Osteoblast (primary cell): ENCODE measurements around the gene PAPSS1. TPM values are rescaled to one million over a fixed set of nuclear protein-coding genes. Genes with fewer than 3 reads are reported as not detected.

Source experiments
- DNase-seq: peaks from one replicate; pipeline ENCODE4 v3.0.0; 2011; ENCODE audit warnings: low spot score, mixed read lengths; ENCODE audit not compliant: insufficient read length; ENCODE audit errors: missing footprints
- H2AFZ ChIP-seq: 2 replicates; pipeline ENCODE4 v1.6.0; 2011; ENCODE audit warnings: mild to moderate bottlenecking, low read length
- H3K27ac ChIP-seq: 2 replicates; pipeline ENCODE4 v1.5.1; 2011; ENCODE audit warnings: mild to moderate bottlenecking, low read depth, low read length, moderate library complexity
- H3K27me3 ChIP-seq: 2 replicates; pipeline ENCODE4 v1.6.0; 2012; ENCODE audit warnings: mild to moderate bottlenecking, control low read depth, inconsistent platforms, low read length, moderate library complexity; ENCODE audit not compliant: insufficient read depth
- H3K36me3 ChIP-seq: 2 replicates; pipeline ENCODE4 v1.5.1; 2011; ENCODE audit warnings: mild to moderate bottlenecking, low read length, control low read depth, moderate library complexity; ENCODE audit not compliant: insufficient read depth
- H3K4me1 ChIP-seq: 2 replicates; pipeline ENCODE4 v1.5.1; 2011; ENCODE audit warnings: mild to moderate bottlenecking, low read length, control low read depth, moderate library complexity; ENCODE audit not compliant: insufficient read depth
- H3K4me2 ChIP-seq: 2 replicates; pipeline ENCODE4 v1.6.0; 2011; ENCODE audit warnings: mild to moderate bottlenecking, low read length; ENCODE audit not compliant: insufficient read depth
- H3K4me3 ChIP-seq: fragments of 200-600 bp; sonication (generic); 3 replicates; pipeline ENCODE4 v1.5.1; 2012; ENCODE audit warnings: mild to moderate bottlenecking, low read length, inconsistent platforms; ENCODE audit not compliant: insufficient read depth
- H3K79me2 ChIP-seq: 2 replicates; pipeline ENCODE4 v1.6.0; 2012; ENCODE audit warnings: mild to moderate bottlenecking, low read length, control low read depth, inconsistent platforms; ENCODE audit not compliant: insufficient read depth
- H3K9me3 ChIP-seq: 2 replicates; pipeline ENCODE4 v1.5.1; 2011; ENCODE audit warnings: low read depth, low read length, control low read depth
- H4K20me1 ChIP-seq: 2 replicates; pipeline ENCODE4 v1.6.0; 2012; ENCODE audit warnings: mild to moderate bottlenecking, low read length, control low read depth; ENCODE audit not compliant: insufficient read depth
- total RNA-seq: library from RNA; depleted of rRNA; stranded (reverse); fragments of >200 nt; gene quantifications from 2 replicates; pipeline ENCODE4 v1.2.3, GENCODE V29; 2012
- TF ChIP-seq, protein P1 (sequence below): IDR thresholded peaks from 2 replicates; pipeline ENCODE4 v1.5.1; 2011; ENCODE audit warnings: mild to moderate bottlenecking, low read depth, low read length, moderate library complexity; ENCODE audit errors: extremely low read depth

The PAPSS1 gene
- total RNA-seq, 1 donor, result 123 TPM

DNA sequence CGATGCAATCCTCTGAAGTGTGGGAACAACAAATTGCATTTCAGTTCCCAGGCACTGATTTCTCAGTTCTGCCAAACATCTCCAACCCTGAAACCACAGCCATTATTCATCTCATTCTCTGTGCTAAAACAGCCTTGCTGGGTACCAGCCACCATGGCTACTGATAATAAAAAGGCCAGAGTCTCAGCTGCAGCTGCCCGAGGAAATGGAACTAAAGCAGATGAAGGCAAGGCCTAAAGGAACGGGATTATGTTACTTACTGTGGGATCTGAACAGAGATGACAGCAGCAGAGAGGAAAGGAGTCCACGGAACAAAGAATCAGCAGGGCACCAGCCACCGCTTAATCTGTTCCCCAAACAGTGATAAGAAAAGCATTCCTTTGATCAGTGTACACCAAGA is 155.7 kb downstream of the PAPSS1 start:
- TF ChIP-seq, protein P1, sequence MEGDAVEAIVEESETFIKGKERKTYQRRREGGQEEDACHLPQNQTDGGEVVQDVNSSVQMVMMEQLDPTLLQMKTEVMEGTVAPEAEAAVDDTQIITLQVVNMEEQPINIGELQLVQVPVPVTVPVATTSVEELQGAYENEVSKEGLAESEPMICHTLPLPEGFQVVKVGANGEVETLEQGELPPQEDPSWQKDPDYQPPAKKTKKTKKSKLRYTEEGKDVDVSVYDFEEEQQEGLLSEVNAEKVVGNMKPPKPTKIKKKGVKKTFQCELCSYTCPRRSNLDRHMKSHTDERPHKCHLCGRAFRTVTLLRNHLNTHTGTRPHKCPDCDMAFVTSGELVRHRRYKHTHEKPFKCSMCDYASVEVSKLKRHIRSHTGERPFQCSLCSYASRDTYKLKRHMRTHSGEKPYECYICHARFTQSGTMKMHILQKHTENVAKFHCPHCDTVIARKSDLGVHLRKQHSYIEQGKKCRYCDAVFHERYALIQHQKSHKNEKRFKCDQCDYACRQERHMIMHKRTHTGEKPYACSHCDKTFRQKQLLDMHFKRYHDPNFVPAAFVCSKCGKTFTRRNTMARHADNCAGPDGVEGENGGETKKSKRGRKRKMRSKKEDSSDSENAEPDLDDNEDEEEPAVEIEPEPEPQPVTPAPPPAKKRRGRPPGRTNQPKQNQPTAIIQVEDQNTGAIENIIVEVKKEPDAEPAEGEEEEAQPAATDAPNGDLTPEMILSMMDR, result no peak
- Histone ChIP-seq H3K9me3 (no peaks in the 10 kb centered on the region), H4K20me1 (no peaks in the 10 kb centered on the region), H3K79me2 (no peaks in the 10 kb centered on the region), H3K27ac (no peak overlapping the region), H3K4me1 (no peaks in the 10 kb centered on the region), H3K4me2 (no peak overlapping the region), H3K27me3 (no peaks in the 10 kb centered on the region), H3K36me3 (no peaks in the 10 kb centered on the region), H3K4me3 (no peak overlapping the region), H2AFZ (peak overlapping the region; percentile 39)
- DNase-seq, result no peak

Other genes starting within 250 kb of the PAPSS1 start
- 148 and 149 TPM in 2 replicates for gene SGMS2, start 104.7 kb upstream of the PAPSS1 start, total RNA-seq
- gene CYP2U1, start 211.3 kb upstream of the PAPSS1 start, total RNA-seq, result 24.8 and 27.1 TPM in 2 replicates